Measurements from ENCODE around the gene KRTAP3-2. TPM values are rescaled to one million over a fixed set of nuclear protein-coding genes. Genes with fewer than 3 reads are reported as not detected.

The KRTAP3-2 gene
- total RNA-seq, 1 donor from 2014 or later: not detected

- no peak for DNase-seq (ENCODE audit: low read depth)
- no peak within 1 kb of the TSS for H3K4me3 ChIP-seq (ENCODE audit: low read depth, low read length)
- TF ChIP-seq CTCF (conservative IDR thresholded peaks at IDR 0.05; ENCODE audit: low read depth, low read length): no peak
These were observed 30.0 kb upstream of the KRTAP3-2 start, which contains the start of gene KRTAP1-4 for GRCh38 chr17:41029633-41030245. Gene KRTAP1-4, minus strand, starts transcription at chr17:41030195. Its CDS starts 117 bp downstream, at chr17:41030078.

GRCh38 chr17:41026715-41027471, 27.2 kb upstream of the KRTAP3-2 start, which contains the start of gene KRTAP1-5:
Gene KRTAP1-5, minus strand, starts transcription at chr17:41027208. Its CDS starts 53 bp downstream, at chr17:41027155.
- no peak within 1 kb of the TSS for H3K4me3 ChIP-seq (ENCODE audit: low read depth, low read length)
- no peak for DNase-seq (ENCODE audit: low read depth)
- TF ChIP-seq CTCF (conservative IDR thresholded peaks at IDR 0.05; ENCODE audit: low read depth, low read length): no peak

DNA sequence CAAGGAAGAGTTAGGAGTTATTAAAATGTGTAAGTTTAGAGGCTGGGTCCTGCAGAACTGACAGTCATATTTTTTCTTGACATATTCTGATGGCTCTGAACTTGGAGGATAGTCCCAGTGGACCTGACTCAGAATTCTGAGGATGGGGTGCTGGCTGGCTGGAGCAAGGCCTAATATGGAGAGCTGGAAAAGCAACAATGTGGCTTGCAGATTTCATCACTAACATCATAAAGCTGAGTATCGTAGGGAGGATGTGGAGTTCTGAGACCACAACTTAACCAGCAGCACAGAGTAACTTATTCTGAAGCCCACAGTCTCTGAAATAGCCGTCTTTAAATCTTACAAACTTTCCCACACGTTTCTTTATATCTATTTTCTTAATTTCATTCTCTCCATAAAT, 25.0 kb upstream of the KRTAP3-2 start:
- H3K4me3 ChIP-seq (ENCODE audit: low read depth, low read length): no peak overlapping the region
- no peak for DNase-seq (ENCODE audit: low read depth)
- no peak for TF ChIP-seq CTCF (conservative IDR thresholded peaks at IDR 0.05; ENCODE audit: low read depth, low read length)

- H3K4me3 ChIP-seq (ENCODE audit: low read depth, low read length): no peak overlapping the region
- no peak for TF ChIP-seq CTCF (conservative IDR thresholded peaks at IDR 0.05; ENCODE audit: low read depth, low read length)
- DNase-seq (ENCODE audit: low read depth): no peak
These were observed 20.6 kb upstream of the KRTAP3-2 start for GRCh38 chr17:41020336-41020735.

DNA sequence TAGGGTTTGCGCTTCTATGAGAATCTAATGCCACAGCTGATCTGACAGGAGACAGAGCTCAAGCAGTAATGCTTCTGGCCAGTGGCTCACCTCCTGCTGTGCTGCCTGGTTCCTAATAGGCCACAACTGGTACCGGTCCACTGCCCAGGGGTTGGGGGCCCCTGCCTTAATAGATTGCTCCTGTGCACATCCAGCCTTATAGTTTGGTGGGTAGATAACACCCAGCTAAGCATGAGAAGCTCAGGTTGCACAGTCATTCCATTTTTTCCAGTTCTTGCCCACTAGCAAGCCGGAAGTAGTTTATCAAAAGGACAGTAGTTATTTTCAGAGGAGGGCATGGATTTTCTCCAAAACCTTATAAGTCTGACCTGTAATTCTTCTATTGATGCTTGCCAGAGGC, 19.7 kb upstream of the KRTAP3-2 start:
- DNase-seq (ENCODE audit: low read depth): no peak
- no peak for TF ChIP-seq CTCF (conservative IDR thresholded peaks at IDR 0.05; ENCODE audit: low read depth, low read length)
- no peak overlapping the region for H3K4me3 ChIP-seq (ENCODE audit: low read depth, low read length)

DNA sequence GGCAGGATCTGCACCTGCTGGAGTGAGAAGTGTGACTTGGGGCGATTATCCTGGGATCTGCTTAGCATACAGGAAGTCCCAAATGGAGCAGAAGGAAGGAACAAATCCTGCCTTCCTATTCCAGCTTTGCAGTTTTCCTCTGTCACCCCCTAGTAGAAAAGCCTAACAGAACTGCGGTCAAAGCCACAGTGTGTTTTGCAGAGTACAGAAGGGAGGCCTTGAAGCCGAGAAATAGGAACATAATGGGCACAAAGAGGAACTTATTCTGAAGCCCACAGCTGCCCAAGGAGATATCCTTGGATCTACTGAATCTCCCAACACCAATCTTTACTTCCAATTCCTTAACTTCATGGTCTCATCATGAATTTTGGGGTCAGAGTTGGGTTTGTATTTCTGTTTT, 18.8 kb upstream of the KRTAP3-2 start:
- no peak for TF ChIP-seq CTCF (conservative IDR thresholded peaks at IDR 0.05; ENCODE audit: low read depth, low read length)
- H3K4me3 ChIP-seq (ENCODE audit: low read depth, low read length): no peak overlapping the region
- no peak for DNase-seq (ENCODE audit: low read depth)

Measured in epithelial cell of proximal tubule (primary cell).